Measurements from ENCODE around the gene AARSD1.

AARSD1 gene, protein sequence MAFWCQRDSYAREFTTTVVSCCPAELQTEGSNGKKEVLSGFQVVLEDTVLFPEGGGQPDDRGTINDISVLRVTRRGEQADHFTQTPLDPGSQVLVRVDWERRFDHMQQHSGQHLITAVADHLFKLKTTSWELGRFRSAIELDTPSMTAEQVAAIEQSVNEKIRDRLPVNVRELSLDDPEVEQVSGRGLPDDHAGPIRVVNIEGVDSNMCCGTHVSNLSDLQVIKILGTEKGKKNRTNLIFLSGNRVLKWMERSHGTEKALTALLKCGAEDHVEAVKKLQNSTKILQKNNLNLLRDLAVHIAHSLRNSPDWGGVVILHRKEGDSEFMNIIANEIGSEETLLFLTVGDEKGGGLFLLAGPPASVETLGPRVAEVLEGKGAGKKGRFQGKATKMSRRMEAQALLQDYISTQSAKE

DNA sequence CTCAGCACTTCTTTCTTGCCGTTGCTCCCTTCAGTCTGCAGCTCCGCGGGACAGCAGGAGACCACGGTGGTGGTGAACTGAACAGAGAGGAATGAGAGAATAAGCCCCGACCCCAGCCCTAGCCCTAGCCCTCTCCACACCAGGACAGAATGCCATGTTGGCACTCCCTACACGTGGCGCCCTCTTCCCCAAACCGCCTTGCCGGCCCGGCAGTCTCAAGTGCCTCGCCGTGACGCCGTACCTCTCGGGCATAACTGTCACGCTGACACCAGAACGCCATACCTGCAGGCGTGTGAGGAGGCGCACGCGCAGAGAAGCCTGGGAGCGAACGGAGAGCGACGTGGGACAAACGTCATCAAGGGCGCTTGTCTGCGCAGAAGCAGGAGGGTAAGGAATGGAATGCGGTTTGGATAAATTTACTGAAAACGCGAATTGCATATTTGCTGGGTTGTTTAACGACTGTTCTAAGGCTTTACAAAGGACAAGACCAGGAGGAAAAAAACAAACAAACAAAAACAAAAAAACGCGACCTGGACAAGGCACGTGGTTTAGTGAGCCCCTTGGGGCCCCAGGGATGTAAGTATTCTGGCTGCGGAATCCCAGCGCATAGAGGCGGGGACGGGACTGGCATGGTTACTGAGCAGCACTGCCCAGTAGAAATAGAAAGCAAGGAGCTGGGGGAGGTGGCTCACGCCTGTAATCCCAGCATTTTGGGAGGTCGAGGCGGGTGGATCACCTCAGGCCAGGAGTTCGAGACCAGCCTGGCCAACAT, at the start of gene AARSD1:
Gene AARSD1, minus strand, starts transcription at position 294 of the 772 bp plus-strand sequence. Its CDS starts 14 bp downstream, at position 280.
- H3K27me3 ChIP-seq (ENCODE audit: insufficient read depth, insufficient read length): no peaks in the 10 kb centered on the region
- TF ChIP-seq YY1 (IDR thresholded peaks at IDR 0.05; ENCODE audit: insufficient read depth, insufficient read length) (peak; percentile 56), SUZ12 (IDR thresholded peaks at IDR 0.05; ENCODE audit: extremely low read depth, insufficient read depth, insufficient read length) (no peak)
- peak within 1 kb of the TSS; percentile 75 for H3K4me3 ChIP-seq (ENCODE audit: insufficient read length, low read depth)
- no peaks in the 10 kb centered on the region for H3K9me3 ChIP-seq (ENCODE audit: insufficient read depth, low read length)
- DNase-seq (ENCODE audit: low read depth, low spot score): peak; percentile 77
- peaks cover 42% of the 10 kb centered on the region for H3K36me3 ChIP-seq (ENCODE audit: insufficient read depth, insufficient read length, low read length)
- H3K4me1 ChIP-seq (ENCODE audit: insufficient read depth, insufficient read length): no peaks in the 10 kb centered on the region
- peak within 1 kb of the TSS; percentile 90 for H3K9ac ChIP-seq (ENCODE audit: insufficient read length, low read depth)

DNA sequence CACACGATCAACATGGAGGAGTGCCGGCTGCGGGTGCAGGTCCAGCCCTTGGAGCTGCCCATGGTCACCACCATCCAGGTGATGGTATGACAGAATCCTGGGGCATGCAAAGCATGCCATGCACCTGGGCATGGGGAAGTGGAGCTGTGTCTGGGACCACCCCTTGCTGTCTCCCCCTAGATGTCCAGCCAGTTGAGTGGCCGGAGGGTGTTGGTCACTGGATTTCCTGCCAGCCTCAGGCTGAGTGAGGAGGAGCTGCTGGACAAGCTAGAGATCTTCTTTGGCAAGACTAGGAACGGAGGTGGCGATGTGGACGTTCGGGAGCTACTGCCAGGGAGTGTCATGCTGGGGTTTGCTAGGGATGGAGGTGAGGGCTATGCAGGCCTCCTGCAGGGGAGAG, 49.0 kb upstream of the AARSD1 start:
- no peak overlapping the region for H3K4me3 ChIP-seq (ENCODE audit: insufficient read length, low read depth)
- no peak overlapping the region for H3K9ac ChIP-seq (ENCODE audit: insufficient read length, low read depth)
- H3K4me1 ChIP-seq (ENCODE audit: insufficient read depth, insufficient read length): peaks cover 24% of the 10 kb centered on the region
- H3K27me3 ChIP-seq (ENCODE audit: insufficient read depth, insufficient read length): no peaks in the 10 kb centered on the region
- no peaks in the 10 kb centered on the region for H3K9me3 ChIP-seq (ENCODE audit: insufficient read depth, low read length)
- no peak for DNase-seq (ENCODE audit: low read depth, low spot score)
- TF ChIP-seq ZNF274 (IDR thresholded peaks at IDR 0.05; ENCODE audit: low read depth, low read length): no peak
- TF ChIP-seq YY1 (IDR thresholded peaks at IDR 0.05; ENCODE audit: insufficient read depth, insufficient read length): no peak
- TF ChIP-seq SUZ12 (IDR thresholded peaks at IDR 0.05; ENCODE audit: extremely low read depth, insufficient read depth, insufficient read length): no peak
- H3K36me3 ChIP-seq (ENCODE audit: insufficient read depth, insufficient read length, low read length): peaks cover 50% of the 10 kb centered on the region

DNA sequence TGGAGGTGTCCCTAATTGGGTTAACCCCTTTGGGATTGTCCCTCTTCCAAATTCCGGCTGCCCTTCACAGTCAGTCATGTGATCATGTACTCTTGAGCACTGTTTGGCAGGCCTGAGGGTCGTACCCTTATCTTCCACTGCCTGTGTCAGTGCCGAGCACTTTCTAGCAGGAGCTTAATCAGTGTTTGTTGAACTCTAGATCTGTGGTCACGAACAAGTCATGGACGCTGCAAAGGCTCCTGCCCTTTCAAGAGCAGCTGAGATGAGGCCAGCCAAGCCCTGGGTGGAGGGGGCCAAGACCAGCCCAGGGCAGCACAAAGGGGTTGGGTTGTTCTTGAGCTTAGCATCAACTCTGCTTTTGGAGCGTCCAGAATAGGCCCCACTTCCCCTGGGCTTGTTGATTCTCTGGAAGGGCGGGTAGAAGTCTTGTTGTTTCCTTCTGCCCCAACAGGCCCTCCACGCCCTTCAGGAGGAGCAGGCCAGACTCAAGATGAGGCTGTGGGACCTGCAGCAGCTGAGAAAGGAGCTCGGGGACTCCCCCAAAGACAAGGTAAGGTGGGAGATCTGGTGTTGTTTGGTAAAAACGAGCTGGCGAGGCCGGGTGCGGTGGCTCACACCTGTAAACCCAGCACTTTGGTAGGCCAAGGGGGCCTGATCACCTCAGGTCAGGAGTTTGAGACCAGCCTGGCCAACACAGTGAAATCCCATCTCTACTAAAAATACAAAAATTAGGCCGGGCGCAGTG, 47.6 kb upstream of the AARSD1 start:
- Histone ChIP-seq H3K9ac (ENCODE audit: insufficient read length, low read depth) (peak overlapping the region; percentile 7), H3K36me3 (ENCODE audit: insufficient read depth, insufficient read length, low read length) (peaks cover 41% of the 10 kb centered on the region), H3K4me1 (ENCODE audit: insufficient read depth, insufficient read length) (peaks cover 20% of the 10 kb centered on the region), H3K9me3 (ENCODE audit: insufficient read depth, low read length) (no peaks in the 10 kb centered on the region), H3K4me3 (ENCODE audit: insufficient read length, low read depth) (peak overlapping the region; percentile 3), H3K27me3 (ENCODE audit: insufficient read depth, insufficient read length) (no peaks in the 10 kb centered on the region)
- TF ChIP-seq SUZ12 (IDR thresholded peaks at IDR 0.05; ENCODE audit: extremely low read depth, insufficient read depth, insufficient read length): no peak
- no peak for TF ChIP-seq ZNF274 (IDR thresholded peaks at IDR 0.05; ENCODE audit: low read depth, low read length)
- no peak for TF ChIP-seq YY1 (IDR thresholded peaks at IDR 0.05; ENCODE audit: insufficient read depth, insufficient read length)
- no peak for DNase-seq (ENCODE audit: low read depth, low spot score)

DNA sequence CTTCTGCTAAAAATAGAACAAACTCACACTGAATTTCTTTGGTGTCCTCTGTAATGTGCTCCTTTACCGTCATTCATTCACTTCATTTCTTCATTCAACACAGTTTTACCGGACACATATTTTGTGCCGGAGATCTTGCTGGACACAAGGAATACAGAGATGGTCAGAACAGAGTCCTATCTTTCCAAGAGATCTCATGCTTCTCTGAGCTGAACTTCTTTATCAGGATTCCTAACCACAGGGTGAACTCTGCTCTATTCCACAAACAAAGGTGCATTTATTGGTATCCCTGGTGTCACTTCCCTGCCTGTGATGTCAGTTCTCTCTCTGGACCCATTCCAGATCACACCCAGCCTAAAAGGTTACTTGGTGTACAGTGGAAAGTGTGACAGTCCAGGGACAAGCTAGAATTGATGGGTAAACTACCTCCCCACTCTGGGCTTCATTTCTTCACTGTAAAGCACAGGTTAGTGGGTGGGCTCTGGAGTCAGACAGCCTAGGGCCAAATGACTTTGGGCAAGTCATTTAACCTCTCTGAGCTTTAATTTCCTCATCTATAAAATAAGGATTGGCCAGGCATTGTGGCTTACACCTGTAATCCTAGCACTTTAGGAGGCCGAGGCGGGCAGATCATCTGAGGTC, 46.5 kb upstream of the AARSD1 start:
- TF ChIP-seq ZNF274 (IDR thresholded peaks at IDR 0.05; ENCODE audit: low read depth, low read length) (no peak), YY1 (IDR thresholded peaks at IDR 0.05; ENCODE audit: insufficient read depth, insufficient read length) (no peak), SUZ12 (IDR thresholded peaks at IDR 0.05; ENCODE audit: extremely low read depth, insufficient read depth, insufficient read length) (no peak)
- H3K9ac ChIP-seq (ENCODE audit: insufficient read length, low read depth): no peak overlapping the region
- H3K27me3 ChIP-seq (ENCODE audit: insufficient read depth, insufficient read length): no peaks in the 10 kb centered on the region
- no peak for DNase-seq (ENCODE audit: low read depth, low spot score)
- H3K9me3 ChIP-seq (ENCODE audit: insufficient read depth, low read length): no peaks in the 10 kb centered on the region
- H3K4me3 ChIP-seq (ENCODE audit: insufficient read length, low read depth): no peak overlapping the region
- H3K36me3 ChIP-seq (ENCODE audit: insufficient read depth, insufficient read length, low read length): peaks cover 34% of the 10 kb centered on the region
- peaks cover 22% of the 10 kb centered on the region for H3K4me1 ChIP-seq (ENCODE audit: insufficient read depth, insufficient read length)

DNA sequence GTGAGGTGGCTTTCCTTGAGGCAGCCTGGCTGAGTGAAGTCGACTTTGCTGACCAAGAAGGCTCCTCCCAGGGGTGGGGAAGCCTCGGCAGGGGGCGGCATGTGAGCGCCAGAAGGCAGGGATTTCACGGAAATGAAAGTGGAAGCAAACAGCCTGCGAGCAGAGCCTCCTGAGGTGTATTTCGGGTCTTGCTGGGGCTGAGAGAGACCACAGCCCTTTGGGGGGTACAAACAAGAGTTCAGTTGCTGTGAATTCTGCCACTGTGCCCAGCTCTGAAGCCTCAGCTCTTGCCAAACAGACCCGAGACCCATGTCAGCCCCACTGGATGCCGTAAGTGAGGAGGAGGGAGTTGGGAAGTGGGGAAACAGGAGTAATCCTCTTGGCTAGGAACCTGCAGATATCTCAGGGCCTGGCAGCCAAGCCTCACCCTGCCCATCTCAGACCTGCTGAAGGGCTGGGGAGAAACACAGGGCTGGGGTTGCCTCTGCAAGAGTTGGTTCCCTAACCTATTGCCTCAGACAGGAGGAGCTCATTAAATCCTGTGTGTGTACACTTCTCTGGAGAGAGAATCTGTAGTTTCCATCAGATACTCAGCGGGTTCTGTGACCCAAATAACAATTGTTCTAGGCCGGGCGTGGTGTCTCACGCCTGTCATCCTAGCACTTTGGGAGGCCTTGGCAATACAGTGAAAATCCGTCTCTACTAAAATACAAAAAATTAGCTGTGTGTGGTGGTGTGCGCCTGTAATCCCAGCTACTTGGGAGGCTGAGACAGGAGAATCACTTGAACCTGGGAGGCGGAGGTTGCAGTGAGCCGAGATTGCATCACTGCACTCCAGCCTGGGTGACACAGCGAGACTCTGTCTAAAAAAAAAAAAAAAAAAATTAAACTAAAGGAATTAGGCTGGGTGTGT, 42.6 kb upstream of the AARSD1 start, which contains the start of gene IFI35:
Gene IFI35, plus strand, starts transcription at position 146 of the 913 bp plus-strand sequence. Its CDS starts 164 bp downstream, at position 310.
- Histone ChIP-seq H3K9me3 (ENCODE audit: insufficient read depth, low read length) (no peaks in the 10 kb centered on the region), H3K4me3 (ENCODE audit: insufficient read length, low read depth) (no peak within 1 kb of the TSS), H3K27me3 (ENCODE audit: insufficient read depth, insufficient read length) (no peaks in the 10 kb centered on the region), H3K36me3 (ENCODE audit: insufficient read depth, insufficient read length, low read length) (peaks cover 42% of the 10 kb centered on the region), H3K4me1 (ENCODE audit: insufficient read depth, insufficient read length) (peaks cover 8% of the 10 kb centered on the region), H3K9ac (ENCODE audit: insufficient read length, low read depth) (peak within 1 kb of the TSS; percentile 77)
- no peak for DNase-seq (ENCODE audit: low read depth, low spot score)
- TF ChIP-seq YY1 (IDR thresholded peaks at IDR 0.05; ENCODE audit: insufficient read depth, insufficient read length): no peak
- no peak for TF ChIP-seq SUZ12 (IDR thresholded peaks at IDR 0.05; ENCODE audit: extremely low read depth, insufficient read depth, insufficient read length)
- no peak for TF ChIP-seq ZNF274 (IDR thresholded peaks at IDR 0.05; ENCODE audit: low read depth, low read length)

All from NT2/D1 (cell line).